ENCODE measurements around the gene ATG9B. TPM values are rescaled to one million over a fixed set of nuclear protein-coding genes. Genes with fewer than 3 reads are reported as not detected.
"Not testable (repeated sequence)": the region's sequence is repeated elsewhere in the genome, so short reads cannot be mapped to it uniquely, and the experiment has no call there.

Gene ATG9B
- polyA plus RNA-seq, 1 donor, result 0.72 TPM

DNA sequence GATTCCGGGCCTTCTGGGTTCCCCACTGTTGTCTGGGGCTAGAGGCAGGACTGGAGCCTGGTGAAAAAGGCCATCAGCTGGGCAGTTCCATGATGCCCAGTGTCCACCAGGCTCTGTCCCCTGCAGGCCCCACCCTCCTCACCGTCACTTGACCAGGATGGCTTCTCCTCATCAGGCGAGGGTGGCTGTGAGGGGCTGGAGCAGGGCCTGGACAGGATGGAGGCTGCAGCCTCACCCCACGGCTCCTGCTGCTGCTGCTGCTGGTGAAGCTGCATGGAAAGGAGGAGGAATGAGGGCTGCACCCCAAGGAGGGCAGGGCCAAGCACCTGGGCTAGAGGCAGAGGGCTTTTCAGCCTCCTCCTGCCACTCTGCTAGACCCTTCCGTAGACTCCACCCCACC, 8.3 kb downstream of the ATG9B start:
- DNase-seq, result no peak

DNA sequence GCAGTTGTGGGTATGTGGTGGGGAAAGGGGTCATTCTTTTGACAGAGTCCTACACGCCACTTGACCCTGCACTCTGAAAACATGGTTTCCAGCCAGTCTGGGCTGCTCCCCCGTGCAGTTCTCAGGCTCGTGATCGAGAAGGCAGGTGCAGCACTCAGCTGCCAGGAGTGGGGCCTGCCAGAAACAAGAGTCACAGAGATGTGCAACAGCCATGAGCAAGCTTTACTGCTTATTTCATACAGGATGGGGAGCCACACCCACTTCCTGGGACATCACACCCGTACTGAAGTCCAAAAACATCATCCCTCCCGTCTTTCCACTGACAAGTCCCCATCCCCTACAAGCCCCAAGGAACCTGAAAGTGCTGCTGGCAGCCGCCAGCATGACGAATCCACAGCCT, 9.3 kb downstream of the ATG9B start:
- no peak for DNase-seq

DNA sequence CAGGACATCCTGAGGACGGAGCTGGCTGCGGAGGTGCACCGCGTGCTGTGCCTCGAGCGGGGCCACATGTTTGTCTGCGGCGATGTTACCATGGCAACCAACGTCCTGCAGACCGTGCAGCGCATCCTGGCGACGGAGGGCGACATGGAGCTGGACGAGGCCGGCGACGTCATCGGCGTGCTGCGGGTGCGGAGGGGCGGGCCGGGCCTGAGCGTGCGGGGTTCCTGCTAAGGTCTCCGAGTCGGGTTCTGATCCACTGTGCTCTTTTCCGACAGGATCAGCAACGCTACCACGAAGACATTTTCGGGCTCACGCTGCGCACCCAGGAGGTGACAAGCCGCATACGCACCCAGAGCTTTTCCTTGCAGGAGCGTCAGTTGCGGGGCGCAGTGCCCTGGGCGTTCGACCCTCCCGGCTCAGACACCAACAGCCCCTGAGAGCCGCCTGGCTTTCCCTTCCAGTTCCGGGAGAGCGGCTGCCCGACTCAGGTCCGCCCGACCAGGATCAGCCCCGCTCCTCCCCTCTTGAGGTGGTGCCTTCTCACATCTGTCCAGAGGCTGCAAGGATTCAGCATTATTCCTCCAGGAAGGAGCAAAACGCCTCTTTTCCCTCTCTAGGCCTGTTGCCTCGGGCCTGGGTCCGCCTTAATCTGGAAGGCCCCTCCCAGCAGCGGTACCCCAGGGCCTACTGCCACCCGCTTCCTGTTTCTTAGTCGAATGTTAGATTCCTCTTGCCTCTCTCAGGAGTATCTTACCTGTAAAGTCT, 10.4 kb downstream of the ATG9B start:
- DNase-seq, result peak; percentile 82

DNA sequence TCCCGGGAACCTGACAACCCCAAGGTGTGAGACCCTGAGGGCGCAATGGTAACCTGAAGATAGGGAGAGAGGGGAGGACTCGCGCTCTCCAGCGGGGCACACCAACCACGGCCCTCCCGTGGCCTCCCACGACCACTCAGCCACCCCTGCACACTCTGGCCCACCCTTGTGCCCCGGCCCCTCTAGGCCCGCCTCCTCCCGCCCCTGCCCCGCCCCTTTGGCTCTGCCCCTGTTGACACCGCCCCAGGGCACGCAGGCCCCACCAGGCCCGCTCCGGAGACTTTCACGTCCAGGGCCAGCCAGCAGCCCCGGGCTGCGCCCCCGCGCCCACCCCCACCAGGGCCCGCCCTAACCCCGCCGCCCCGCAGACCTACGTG, 10.9 kb downstream of the ATG9B start:
- DNase-seq, result no peak

DNA sequence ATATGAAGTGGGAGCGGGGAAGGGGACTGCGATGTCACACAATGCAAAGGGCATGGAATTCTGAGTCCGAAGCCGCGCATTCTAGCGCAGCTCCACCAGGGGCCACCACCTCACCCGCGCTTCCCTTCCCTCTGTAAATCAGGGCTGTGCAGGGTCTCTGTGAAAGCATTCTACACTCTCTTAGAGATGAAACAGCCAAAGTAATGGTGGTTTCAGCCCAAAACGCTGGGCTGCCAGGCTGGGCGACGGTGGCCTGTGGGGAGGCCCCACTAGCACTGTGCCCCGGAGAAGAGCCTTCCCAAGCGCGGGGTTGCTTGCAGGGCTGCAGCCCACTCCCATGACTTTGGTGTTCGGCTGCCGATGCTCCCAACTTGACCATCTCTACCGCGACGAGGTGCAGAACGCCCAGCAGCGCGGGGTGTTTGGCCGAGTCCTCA, 11.4 kb downstream of the ATG9B start:
- no peak for DNase-seq

DNA sequence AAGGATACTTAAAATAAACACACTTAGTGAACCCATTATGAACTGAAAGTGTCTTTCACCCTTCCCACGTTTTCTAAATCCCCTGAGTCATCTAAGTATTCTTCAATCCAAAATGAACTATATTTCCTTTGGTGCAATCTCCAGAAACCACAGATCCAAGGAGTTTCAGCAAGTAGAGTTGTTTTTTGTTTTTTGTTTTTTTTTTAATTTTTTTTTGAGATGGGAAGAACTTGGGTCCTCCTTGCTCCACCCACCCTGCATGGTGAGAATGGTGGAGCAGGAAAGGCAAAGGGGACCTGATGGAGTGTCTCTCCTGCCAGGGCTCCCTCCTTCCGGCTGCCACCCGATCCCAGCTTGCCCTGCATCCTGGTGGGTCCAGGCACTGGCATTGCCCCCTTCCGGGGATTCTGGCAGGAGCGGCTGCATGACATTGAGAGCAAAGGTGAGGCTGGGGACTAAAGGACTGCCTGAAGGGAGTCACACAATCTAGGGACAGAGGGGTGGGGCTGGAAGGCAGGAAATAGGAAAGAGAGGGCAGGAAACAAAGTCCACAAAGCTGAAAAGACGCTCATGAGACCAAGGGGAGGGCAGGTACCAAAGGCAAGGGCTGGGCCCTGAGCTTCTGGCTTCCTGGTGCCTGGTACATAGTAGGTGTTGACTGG, 12.1 kb downstream of the ATG9B start:
- no peak for DNase-seq

DNA sequence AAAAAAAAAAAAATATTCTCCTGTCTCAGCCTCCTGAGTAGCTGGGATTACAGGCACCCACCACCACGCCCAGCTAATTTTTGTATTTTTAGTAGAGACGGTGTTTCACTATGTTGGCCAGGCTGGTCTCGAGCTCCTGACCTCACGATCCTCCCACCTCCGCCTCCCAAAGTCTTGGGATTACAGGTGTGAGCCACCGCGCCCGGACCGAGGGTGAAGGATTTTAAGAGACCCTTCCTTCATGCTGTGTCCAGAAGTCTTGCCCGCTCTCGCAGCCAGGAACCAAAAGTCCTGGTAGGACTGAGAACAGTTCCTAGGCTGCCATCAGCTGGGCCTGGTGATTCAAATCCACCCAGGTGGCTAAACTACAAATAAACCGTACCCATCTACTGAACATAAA, 12.7 kb downstream of the ATG9B start:
- DNase-seq, result not testable (repeated sequence)

DNA sequence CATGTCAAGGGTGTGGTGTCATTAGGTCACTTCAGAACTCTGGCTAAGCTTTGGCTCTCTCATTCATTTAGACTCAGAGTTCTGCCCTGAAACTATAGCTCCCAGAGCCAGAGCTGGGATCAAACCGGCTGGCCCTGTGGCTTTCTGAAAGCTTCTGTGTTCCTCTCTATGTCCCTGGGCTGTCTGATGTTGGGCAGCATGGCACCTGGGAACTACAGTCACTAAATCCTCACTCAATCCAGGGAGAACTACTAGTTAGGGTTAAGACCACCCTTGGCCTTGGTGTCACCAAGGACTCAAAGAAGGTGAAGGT, 13.2 kb downstream of the ATG9B start:
- no peak for DNase-seq

DNA sequence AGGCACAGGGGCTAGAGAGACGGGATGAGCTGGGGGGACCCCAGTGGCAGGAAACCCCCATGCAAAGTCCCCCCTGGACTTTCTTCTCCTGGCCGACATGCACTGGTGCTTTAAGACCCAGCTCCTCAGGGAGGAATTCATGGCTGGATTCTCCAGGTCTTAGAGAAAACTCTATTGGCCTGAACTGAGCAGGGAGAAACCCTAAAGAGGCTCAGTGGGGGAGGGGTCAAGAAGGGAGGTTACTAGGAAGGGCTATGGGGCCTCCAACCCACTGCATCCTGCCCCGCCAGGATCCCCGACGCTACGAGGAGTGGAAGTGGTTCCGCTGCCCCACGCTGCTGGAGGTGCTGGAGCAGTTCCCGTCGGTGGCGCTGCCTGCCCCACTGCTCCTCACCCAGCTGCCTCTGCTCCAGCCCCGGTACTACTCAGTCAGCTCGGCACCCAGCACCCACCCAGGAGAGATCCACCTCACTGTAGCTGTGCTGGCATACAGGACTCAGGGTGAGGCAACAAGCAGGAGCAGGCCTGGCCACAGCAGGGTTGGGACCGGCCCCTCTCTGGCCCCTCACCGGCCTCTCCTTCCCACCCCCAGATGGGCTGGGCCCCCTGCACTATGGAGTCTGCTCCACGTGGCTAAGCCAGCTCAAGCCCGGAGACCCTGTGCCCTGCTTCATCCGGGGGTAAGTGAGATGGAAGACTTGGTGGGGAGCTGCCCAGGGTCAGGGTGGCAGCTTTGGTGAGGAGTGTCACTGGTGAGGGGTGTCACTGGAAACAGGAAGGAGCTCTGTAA, 13.8 kb downstream of the ATG9B start:
- DNase-seq, result no peak

DNA sequence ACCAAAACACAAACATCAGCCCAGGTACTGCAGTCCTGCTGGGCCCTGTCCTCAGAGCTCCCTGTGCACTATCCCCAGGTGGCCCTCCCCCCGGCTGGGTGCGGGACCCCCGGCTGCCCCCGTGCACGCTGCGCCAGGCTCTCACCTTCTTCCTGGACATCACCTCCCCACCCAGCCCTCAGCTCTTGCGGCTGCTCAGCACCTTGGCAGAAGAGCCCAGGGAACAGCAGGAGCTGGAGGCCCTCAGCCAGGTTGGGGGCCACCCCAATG, 14.3 kb downstream of the ATG9B start:
- no peak for DNase-seq

DNA sequence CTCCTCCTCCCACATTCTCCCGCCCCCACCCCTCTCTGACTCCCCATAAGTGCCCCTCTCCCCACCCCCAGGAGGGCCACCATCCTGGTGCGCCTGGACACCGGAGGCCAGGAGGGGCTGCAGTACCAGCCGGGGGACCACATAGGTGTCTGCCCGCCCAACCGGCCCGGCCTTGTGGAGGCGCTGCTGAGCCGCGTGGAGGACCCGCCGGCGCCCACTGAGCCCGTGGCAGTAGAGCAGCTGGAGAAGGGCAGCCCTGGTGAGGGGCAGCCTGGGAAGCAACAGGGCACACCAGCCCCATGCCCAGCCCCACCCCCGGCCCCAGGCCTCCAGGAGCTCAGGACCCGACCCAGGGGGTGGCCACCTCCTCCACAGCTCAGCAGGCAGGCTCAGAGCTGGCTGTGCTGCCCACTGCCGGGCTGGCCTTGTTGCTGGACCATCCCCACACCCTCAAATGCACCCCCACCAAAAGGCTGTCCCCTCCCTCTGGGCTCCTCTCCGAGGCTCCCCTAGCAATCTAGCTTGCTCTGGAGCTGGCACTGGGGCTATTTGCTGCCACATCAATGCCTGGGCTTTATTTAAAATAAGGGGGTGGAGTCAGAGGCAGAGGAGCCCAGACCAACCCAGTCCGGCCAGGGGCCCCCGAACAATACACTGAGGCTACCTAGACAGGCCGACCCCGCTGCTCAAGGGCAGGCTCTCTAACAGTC, 14.8 kb downstream of the ATG9B start:
- DNase-seq, result no peak

DNA sequence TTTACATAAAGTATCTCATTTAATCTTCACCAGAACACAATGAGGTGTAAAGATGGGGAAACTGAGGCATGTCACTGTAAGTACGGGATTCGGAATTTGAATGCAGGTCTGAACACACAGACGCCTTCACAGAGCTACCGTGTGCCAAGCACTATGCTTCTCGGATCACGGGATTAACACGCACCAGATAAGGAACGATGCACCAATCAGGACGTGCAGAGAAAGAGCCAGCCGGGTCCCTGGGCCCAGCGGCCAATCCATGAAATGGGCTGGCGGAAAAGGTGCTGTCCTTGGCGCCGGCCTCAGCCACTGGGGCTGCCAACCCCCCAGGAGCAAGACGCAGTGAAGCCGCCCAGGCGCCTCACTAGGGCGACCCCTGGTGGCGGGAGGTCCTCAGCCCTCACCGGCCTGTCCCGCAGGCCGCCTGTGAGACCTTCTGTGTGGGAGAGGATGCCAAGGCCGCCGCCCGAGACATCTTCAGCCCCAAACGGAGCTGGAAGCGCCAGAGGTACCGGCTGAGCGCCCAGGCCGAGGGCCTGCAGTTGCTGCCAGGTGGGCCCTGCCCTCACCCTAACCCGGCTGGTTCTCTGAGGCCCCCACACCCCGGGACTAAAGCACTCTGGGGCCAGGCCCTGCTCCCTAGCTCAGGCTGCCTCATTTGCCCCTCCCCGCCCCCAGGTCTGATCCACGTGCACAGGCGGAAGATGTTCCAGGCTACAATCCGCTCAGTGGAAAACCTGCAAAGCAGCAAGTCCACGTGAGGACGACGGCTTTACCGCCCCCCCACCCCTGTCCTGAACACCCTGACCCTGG, 15.6 kb downstream of the ATG9B start:
- no peak for DNase-seq

DNA sequence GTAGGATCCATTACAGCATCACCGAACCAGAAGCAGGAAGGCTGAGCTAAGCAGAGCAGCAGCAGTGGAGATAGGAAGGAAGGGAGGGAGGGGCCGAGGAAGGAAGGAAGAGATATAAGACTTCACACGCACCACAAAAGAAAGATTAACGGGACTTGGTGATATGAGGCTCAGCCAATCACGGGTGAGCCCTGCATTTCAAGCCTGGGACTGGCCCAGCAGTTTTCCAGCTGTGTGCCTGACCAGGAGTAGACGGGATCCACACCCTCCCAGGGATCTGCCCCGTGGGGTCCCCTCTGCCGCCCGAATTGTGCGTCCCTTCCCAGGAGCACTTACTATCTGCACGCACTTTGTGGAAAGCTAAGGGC, 16.2 kb downstream of the ATG9B start:
- DNase-seq, result no peak

DNA sequence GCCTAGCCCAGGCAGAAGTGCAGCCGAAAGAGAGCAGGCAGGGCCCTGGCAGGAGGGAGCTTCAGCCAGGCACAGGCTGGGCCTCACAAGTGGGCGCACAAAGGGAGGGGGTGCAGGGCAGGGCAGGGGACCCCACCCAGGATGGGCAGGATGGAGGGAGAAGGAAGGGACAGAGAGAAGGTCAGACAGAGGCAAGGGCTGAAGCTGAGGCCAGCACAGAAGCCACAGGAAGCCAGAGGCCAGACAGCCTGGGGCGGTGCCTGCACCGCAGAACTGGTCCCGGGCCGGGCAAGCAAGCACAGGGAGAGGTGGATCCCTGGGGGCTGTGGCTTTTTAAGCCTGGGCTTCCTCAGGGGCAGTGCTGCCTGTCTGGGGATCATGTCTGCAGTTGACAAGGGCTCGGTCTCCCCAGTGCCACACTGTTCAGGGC, 16.8 kb downstream of the ATG9B start:
- DNase-seq, result no peak

DNA sequence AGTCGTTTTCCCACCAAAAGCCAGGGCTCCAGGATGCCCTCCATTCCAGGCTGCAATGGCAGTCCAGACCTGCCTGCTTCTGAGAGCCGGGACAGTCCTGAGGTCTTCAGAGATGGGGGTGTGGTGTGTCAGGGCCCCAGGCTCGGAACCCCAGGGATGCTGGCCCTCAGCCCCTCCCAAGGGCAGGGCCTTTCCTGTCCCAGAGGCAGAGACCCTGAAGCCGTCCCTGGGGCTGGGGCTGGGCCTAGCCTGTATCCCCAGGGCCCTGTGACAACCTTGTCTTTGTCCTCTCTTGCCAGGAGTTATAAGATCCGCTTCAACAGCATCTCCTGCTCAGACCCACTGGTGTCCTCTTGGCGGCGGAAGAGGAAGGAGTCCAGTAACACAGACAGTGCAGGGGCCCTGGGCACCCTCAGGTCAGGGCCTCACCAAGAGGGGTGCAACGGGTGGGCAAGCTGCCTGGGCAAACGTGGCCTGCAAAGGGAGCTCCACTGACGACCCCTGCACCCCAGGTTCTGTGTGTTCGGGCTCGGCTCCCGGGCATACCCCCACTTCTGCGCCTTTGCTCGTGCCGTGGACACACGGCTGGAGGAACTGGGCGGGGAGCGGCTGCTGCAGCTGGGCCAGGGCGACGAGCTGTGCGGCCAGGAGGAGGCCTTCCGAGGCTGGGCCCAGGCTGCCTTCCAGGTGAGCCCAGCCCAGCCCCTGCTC, 17.5 kb downstream of the ATG9B start:
- DNase-seq, result no peak

DNA sequence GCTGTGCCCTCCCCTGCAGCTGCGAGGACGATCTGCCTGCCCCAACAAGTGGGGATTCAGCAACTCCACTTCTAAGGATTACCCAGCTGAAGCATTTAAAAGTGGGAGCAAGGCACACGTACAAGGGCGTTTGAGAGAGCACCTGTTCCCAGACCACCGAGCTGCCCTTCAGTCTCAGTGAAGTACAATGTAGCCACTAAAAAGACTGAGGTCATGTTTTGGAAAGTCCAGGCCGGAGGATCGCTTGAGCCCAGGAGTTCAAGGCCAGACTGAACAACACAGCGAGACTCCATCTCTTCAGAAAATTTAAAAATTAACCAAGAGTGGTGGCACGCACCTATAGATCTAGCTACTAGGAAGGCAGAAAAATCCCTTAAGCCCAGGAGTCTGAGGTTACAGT, 18.7 kb downstream of the ATG9B start:
- DNase-seq, result no peak

DNA sequence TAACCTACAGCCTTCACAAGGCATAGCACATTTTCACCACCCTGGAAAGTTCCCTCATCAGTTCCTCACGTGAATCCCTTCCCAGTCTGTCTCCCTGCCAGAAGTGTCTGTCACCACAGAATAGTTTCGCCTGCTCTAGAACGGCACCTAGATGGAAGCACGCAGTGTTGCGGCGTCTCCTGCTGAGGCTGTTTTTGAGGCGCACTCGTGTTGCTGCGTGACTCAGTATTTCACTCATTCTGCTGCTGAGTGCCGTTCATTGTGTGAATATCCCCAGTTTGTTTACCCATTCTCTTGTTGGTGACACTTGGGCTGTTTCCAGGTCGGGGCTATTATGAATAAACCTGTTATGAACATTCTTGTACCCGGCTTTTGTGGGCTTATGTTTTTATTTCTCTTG, 20.7 kb downstream of the ATG9B start:
- no peak for DNase-seq

DNA sequence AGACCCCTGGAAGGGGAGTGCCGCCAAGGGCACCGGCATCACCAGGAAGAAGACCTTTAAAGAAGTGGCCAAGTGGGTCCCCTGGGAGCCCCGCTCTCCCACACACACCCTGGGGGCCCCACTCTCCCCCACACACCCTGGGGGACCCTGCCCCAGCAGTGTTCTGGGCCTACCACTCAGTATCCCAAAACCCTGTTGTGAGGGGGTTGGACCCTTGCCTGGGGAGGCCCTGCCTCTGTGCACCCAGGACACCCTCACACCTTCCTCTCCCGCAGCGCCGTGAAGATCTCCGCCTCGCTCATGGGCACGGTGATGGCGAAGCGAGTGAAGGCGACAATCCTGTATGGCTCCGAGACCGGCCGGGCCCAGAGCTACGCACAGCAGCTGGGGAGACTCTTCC, 22.7 kb downstream of the ATG9B start:
- no peak for DNase-seq

DNA sequence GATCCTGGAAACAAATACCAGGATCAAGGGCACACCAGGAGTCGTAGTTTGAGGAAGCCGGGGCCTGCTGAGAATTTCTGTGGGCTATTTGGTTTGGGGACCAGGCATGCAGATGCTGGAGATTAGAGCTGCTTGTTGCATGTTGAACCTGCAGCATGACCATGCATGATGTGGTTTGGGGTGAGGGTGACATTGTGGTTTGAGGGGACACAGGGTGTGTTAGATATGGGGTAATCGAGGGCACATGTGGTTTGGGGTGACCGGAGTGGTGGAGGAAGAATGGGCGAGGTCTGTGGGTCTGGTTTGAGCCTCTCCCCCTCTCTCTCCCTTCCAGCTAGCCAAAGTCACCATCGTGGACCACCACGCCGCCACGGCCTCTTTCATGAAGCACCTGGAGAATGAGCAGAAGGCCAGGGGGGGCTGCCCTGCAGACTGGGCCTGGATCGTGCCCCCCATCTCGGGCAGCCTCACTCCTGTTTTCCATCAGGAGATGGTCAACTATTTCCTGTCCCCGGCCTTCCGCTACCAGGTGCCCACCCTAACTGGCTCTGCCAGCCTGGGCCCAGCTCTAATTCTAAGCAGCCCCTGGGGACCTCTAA, 23.3 kb downstream of the ATG9B start:
- DNase-seq, result no peak

DNA sequence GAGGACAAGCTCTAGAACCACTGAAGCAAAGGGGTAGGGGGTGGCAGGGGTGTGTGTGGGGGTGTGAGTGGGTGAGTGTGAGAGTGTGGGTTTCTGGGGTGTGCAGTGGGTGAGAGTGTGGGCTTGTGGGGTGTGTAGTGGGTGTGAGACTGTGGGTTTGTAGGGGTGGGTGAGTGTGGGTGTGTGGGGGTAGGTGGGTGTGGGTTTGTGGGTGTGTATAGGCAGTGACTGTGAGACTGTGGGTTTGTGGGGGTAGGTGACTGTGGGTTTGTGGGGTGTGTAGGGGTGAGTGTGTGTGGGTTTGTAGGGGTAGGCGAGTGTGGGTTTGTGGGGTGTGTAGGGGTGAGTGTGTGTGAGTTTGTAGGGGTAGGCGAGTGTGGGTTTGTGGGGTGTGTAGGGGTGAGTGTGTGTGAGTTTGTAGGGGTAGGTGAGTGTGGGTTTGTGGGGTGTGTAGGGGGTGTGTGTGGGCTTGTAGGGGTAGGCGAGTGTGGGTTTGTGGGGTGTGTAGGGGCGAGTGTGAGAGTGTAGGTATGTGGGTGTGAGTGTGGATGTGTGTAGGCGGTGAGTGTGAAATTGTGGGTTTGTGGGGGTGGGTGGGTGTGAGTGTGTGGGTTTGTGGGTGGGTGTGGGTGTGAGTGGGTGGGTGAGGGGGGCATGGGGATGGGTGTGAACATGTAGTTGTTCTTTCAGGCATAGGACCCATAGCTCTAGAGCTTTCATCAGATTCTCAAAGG, 24.6 kb downstream of the ATG9B start:
- no peak for DNase-seq

DNA sequence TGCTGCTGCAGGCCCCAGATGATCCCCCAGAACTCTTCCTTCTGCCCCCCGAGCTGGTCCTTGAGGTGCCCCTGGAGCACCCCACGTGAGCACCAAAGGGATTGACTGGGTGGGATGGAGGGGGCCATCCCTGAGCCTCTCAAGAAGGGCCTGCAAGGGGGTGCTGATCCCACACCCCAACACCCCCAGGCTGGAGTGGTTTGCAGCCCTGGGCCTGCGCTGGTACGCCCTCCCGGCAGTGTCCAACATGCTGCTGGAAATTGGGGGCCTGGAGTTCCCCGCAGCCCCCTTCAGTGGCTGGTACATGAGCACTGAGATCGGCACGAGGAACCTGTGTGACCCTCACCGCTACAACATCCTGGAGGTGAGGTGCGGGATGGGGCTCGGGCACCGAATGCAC, 25.3 kb downstream of the ATG9B start:
- DNase-seq, result no peak
